Measurements from ENCODE around the gene JPT2. TPM values are rescaled to one million over a fixed set of nuclear protein-coding genes. Genes with fewer than 3 reads are reported as not detected.

The JPT2 gene
- polyA plus RNA-seq, 2 of the 4 experiments (the other 2 are of a cell fraction): 97.6 to 139 TPM

DNA sequence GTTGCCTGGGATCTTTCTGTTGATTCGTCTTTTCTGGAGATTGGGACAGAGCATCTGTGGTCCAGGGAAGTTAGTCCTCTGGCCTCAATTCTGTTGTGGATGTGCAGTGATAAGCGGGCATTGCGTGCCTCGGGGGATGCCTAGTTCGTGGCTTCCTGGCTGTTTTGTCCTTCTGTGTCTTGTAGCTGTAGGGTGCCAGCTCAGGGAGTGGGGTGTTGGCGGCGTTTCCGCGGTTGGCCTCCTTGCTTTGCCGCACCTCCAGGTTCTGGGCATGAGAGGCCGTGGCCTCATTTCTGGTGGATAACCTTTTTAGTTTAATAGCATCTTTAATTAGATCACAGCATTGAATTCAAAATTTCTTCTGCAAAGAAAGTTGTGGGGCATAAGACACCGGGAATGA lies 1.4 kb upstream of the JPT2 start:
- CTCF ChIA-PET: interaction anchor here (1.5 to 7.3 kb wide), 4 partner anchors 9 to 47 kb away, joined by 5 to 63 read pairs (median 21); partner anchors contain the start of gene MAPK8IP3
- FAIRE-seq: no peak
- no peak for ATAC-seq

DNA sequence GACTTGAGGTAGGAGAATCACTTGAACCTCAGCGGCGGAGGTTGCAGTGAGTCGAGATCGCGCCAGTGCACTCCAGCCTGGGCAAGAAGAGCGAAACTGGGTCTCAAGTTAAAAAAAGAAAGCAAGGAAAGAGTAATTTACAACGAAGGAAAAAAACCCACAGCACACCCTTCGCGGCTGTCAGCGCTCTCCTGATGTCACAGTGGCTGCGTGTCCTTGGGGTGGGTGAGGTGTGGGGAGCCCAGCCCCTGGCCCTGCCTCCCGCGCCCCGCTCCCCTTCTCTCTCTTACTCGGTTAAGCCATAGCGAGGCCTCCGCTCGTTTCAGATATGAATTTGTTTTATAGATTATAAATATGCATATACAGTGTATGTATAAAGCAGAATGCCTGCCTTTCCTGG lies 740 bp upstream of the JPT2 start:
- WGBS (ENCODE audit: missing lambda C conversion rate): 89% methylated on average over 18 of the region's 18 CpGs
- H3K4me1 ChIP-seq: peaks cover 37% of the 10 kb centered on the region
- TF ChIP-seq RFX5 (IDR thresholded peaks at IDR 0.05) (no peak), EHMT2 (IDR thresholded peaks at IDR 0.05; ENCODE audit: low read depth) (no peak), EHF (CRISPR knock-in tag; IDR thresholded peaks at IDR 0.05) (no peak), EP300 (IDR thresholded peaks at IDR 0.05) (no peak), FOSL2 (IDR thresholded peaks at IDR 0.05) (no peak), FOSL2 (CRISPR knock-in tag; IDR thresholded peaks at IDR 0.05) (no peak), NR3C1 (IDR thresholded peaks at IDR 0.05) (no peak)
- peak overlapping the region; percentile 85 for H3K4me3 ChIP-seq
- DNase-seq (ENCODE audit: low read depth in 1 of 2, low spot score in 1 of 2) (no peak), FAIRE-seq (no peak), ATAC-seq (no peak)
- H3K27ac ChIP-seq: peak overlapping the region; percentile 50 to 68; a peak in 2 of 6 replicates
- H3K9me3 ChIP-seq: no peaks in the 10 kb centered on the region
- ChIA-PET POLR2A (interaction anchor here (0.8 to 1.6 kb wide), 9 partner anchors 15 to 105 kb away, joined by 3 to 34 read pairs (median 3); partner anchors contain the start of genes CRAMP1, EME2, IFT140 and MAPK8IP3), CTCF (interaction anchor here (0.7 to 7.3 kb wide), 11 partner anchors 8 to 86 kb away, joined by 3 to 63 read pairs (median 4); partner anchors contain the start of gene MAPK8IP3)
- peak overlapping the region; percentile 80 for H3K4me2 ChIP-seq

More for the DNA sequence above, 1.4 kb upstream of the JPT2 start:
- Histone ChIP-seq H3K4me3 (no peak overlapping the region), H3K4me1 (peaks cover 37% of the 10 kb centered on the region), H3K9me3 (no peaks in the 10 kb centered on the region), H3K4me2 (no peak overlapping the region), H3K27ac (no peak overlapping the region)
- DNase-seq (ENCODE audit: low read depth in 1 of 2, low spot score in 1 of 2): no peak
- WGBS (ENCODE audit: missing lambda C conversion rate): 86% methylated on average over 12 of the region's 12 CpGs
- TF ChIP-seq, protein P1, sequence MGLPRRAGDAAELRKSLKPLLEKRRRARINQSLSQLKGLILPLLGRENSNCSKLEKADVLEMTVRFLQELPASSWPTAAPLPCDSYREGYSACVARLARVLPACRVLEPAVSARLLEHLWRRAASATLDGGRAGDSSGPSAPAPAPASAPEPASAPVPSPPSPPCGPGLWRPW (IDR thresholded peaks at IDR 0.05): no peak
- TF ChIP-seq, protein P2, sequence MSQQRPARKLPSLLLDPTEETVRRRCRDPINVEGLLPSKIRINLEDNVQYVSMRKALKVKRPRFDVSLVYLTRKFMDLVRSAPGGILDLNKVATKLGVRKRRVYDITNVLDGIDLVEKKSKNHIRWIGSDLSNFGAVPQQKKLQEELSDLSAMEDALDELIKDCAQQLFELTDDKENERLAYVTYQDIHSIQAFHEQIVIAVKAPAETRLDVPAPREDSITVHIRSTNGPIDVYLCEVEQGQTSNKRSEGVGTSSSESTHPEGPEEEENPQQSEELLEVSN (IDR thresholded peaks at IDR 0.05; ENCODE audit: borderline replicate concordance, low read depth): no peak
- no peak for TF ChIP-seq RCOR1 (IDR thresholded peaks at IDR 0.05; ENCODE audit: low read depth, low read length)
- no peak for TF ChIP-seq RNF2 (IDR thresholded peaks at IDR 0.05; ENCODE audit: borderline replicate concordance, low read depth)
- TF ChIP-seq, protein P3, sequence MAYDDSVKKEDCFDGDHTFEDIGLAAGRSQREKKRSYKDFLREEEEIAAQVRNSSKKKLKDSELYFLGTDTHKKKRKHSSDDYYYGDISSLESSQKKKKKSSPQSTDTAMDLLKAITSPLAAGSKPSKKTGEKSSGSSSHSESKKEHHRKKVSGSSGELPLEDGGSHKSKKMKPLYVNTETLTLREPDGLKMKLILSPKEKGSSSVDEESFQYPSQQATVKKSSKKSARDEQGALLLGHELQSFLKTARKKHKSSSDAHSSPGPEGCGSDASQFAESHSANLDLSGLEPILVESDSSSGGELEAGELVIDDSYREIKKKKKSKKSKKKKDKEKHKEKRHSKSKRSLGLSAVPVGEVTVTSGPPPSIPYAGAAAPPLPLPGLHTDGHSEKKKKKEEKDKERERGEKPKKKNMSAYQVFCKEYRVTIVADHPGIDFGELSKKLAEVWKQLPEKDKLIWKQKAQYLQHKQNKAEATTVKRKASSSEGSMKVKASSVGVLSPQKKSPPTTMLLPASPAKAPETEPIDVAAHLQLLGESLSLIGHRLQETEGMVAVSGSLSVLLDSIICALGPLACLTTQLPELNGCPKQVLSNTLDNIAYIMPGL (CRISPR knock-in tag; IDR thresholded peaks at IDR 0.05; ENCODE audit: borderline replicate concordance): no peak
- TF ChIP-seq FOSL2 (IDR thresholded peaks at IDR 0.05): no peak
- no peak for TF ChIP-seq FOSL2 (CRISPR knock-in tag; IDR thresholded peaks at IDR 0.05)
- POLR2A ChIA-PET: no interaction called here

DNA sequence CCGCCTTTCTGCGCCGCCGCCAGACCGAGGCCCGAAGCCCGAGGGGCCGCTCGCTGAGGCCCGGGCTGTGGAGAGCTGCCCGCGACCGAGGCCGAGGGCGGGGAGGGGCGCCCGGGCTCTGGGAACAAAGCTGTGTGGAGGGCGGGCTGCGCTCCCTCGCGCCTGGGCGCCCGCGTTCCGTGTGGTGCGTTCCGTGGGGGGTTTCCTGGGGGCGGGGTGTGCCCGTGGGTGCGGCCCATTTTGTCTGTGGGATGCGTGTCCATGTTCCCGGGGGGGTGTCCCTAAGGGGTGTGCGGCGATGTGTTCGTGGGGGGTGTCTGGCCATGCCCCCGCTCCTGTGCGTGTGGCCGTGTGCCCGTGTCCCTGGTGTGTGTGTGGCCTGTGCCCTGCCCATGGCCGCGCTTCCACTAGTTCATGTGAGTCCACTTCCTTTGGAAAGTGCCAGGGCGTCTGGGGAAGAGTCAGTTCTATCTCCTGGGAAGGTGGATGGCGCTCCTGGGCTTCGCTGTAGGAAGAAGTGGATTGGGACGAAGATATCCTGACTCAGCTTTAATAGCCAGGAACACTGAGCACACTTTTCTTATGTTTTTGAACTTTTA lies 520 bp downstream of the JPT2 start:
- ATAC-seq (peak; percentile 53 to 58), FAIRE-seq (no peak), DNase-seq (ENCODE audit: low read depth in 1 of 2, low spot score in 1 of 2) (peak; percentile 52 to 76)
- H3K4me1 ChIP-seq: peaks cover 37% of the 10 kb centered on the region
- peak overlapping the region; percentile 85 for H3K4me2 ChIP-seq
- H3K9me3 ChIP-seq: no peaks in the 10 kb centered on the region
- WGBS (ENCODE audit: missing lambda C conversion rate): 2% methylated on average over 5 of the region's 45 CpGs
- POLR2A ChIA-PET: interaction anchor here (1.0 to 1.6 kb wide), 9 partner anchors 13 to 258 kb away, joined by 3 to 34 read pairs (median 5); partner anchors contain the start of genes CRAMP1, EME2, IFT140 and MAPK8IP3
- H3K4me3 ChIP-seq: peak overlapping the region; percentile 85
- CTCF ChIA-PET: interaction anchor here (0.6 to 7.3 kb wide), 14 partner anchors 10 to 96 kb away, joined by 3 to 63 read pairs (median 4); partner anchors contain the start of gene MAPK8IP3
- H3K27ac ChIP-seq: peak overlapping the region; percentile 97 to 98
- TF ChIP-seq JUN (IDR thresholded peaks at IDR 0.05) (peak; percentile 61 to 62; a peak in 2 of 5 replicates), TP53 (CRISPR knock-in tag; IDR thresholded peaks at IDR 0.05) (0 out of 2 replicates have a peak, but pooled peaks have one; percentile 8), POLR2A (IDR thresholded peaks at IDR 0.05; ENCODE audit: low read length) (no peak), MAFK (IDR thresholded peaks at IDR 0.05; ENCODE audit: partially characterized antibody) (peak; percentile 99), RARB (CRISPR knock-in tag; IDR thresholded peaks at IDR 0.05) (0 out of 2 replicates have a peak, but pooled peaks have one; percentile 25), HDAC2 (IDR thresholded peaks at IDR 0.05) (no peak), HEYL (CRISPR knock-in tag; IDR thresholded peaks at IDR 0.05) (no peak), PHF8 (IDR thresholded peaks at IDR 0.05; ENCODE audit: borderline replicate concordance, low read depth) (peak; percentile 27; the same call in 1 of the 2 replicates), ESRRA (IDR thresholded peaks at IDR 0.05; ENCODE audit: borderline replicate concordance, low read length) (no peak), FOSB (CRISPR knock-in tag; IDR thresholded peaks at IDR 0.05) (no peak), ZNF302 (CRISPR knock-in tag; IDR thresholded peaks at IDR 0.05) (no peak), POLR2AphosphoS2 (conservative IDR thresholded peaks at IDR 0.05; ENCODE audit: low read length) (no peak)
- TF ChIP-seq, protein P4, sequence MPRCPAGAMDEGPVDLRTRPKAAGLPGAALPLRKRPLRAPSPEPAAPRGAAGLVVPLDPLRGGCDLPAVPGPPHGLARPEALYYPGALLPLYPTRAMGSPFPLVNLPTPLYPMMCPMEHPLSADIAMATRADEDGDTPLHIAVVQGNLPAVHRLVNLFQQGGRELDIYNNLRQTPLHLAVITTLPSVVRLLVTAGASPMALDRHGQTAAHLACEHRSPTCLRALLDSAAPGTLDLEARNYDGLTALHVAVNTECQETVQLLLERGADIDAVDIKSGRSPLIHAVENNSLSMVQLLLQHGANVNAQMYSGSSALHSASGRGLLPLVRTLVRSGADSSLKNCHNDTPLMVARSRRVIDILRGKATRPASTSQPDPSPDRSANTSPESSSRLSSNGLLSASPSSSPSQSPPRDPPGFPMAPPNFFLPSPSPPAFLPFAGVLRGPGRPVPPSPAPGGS (IDR thresholded peaks at IDR 0.05): peak; percentile 23; the same call in 1 of the 3 replicates
- TF ChIP-seq, protein P5, sequence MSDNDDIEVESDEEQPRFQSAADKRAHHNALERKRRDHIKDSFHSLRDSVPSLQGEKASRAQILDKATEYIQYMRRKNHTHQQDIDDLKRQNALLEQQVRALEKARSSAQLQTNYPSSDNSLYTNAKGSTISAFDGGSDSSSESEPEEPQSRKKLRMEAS (IDR thresholded peaks at IDR 0.05): peak; percentile 69
- TF ChIP-seq, protein P6, sequence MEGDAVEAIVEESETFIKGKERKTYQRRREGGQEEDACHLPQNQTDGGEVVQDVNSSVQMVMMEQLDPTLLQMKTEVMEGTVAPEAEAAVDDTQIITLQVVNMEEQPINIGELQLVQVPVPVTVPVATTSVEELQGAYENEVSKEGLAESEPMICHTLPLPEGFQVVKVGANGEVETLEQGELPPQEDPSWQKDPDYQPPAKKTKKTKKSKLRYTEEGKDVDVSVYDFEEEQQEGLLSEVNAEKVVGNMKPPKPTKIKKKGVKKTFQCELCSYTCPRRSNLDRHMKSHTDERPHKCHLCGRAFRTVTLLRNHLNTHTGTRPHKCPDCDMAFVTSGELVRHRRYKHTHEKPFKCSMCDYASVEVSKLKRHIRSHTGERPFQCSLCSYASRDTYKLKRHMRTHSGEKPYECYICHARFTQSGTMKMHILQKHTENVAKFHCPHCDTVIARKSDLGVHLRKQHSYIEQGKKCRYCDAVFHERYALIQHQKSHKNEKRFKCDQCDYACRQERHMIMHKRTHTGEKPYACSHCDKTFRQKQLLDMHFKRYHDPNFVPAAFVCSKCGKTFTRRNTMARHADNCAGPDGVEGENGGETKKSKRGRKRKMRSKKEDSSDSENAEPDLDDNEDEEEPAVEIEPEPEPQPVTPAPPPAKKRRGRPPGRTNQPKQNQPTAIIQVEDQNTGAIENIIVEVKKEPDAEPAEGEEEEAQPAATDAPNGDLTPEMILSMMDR (IDR thresholded peaks at IDR 0.05): no peak; the same call in 2 of the 3 replicates
- TF ChIP-seq, protein P2 (IDR thresholded peaks at IDR 0.05; ENCODE audit: borderline replicate concordance, low read depth): no peak
